ENCODE data around the gene PXMP2.
"Not testable (repeated sequence)": the region's sequence is repeated elsewhere in the genome, so short reads cannot be mapped to it uniquely, and the experiment has no call there.

Gene PXMP2

GRCh38 chr12:132660996-132661395 is 26.4 kb upstream of the PXMP2 start:
- DNase-seq = no peak

DNA sequence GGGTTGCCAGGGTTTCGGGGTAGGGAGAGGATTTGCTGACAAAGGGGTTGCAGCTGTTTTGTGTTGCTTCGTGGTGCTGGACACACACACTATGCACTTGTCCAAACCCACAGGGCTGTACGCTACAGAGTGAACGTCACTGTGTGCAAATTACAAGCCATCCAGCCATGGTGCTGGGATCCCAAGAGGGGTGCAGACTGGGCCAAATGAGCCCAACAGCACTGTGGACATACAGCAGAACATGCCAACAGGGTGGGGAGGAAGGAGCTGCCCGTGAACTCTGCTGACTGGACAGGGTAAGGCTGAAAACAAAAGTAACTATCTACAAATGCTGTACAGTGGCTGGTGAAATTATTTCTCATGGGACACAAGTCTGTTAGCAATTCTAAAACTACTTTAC is 25.4 kb upstream of the PXMP2 start:
- no peak for DNase-seq

- no peak for DNase-seq
Measured at GRCh38 chr12:132662901-132663755, 24.3 kb upstream of the PXMP2 start.

GRCh38 chr12:132664206-132665148 is 22.9 kb upstream of the PXMP2 start:
- DNase-seq = no peak

DNA sequence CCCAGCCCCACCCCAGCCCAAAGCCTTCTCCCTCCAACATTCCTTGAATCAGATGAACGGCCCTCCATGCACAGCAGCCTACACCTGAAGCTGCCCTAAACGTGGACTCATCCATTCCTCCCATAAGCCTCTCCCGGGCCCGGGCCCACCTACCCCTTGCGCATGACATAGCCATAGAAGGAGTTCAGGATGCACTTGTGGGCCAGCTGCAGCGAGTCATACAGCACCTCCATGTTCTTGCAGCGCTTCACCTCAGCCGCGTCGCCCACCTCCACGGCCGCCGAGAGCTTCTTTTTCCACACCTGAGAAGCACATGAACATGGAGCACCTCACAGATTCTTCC is 22.3 kb upstream of the PXMP2 start:
- DNase-seq = no peak

DNA sequence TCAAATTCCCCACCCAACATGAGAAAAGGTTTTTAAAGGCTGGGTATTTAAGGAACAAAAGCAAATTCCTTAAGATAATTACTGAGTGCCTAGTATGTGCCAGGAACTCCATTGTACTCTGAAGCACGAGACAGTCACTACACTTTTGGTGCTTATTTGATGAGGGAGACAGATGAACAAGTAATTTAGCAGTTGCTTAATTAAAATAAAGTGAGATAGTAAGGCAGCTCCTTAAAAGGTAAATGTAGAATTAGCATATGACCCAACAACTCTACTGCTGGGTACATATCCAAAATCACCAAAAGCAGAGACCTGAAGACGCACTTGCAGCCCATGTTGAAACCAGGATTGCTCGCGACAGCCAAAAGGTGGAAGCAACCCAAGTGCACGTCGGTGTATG is 21.6 kb upstream of the PXMP2 start:
- no peak for DNase-seq

DNA sequence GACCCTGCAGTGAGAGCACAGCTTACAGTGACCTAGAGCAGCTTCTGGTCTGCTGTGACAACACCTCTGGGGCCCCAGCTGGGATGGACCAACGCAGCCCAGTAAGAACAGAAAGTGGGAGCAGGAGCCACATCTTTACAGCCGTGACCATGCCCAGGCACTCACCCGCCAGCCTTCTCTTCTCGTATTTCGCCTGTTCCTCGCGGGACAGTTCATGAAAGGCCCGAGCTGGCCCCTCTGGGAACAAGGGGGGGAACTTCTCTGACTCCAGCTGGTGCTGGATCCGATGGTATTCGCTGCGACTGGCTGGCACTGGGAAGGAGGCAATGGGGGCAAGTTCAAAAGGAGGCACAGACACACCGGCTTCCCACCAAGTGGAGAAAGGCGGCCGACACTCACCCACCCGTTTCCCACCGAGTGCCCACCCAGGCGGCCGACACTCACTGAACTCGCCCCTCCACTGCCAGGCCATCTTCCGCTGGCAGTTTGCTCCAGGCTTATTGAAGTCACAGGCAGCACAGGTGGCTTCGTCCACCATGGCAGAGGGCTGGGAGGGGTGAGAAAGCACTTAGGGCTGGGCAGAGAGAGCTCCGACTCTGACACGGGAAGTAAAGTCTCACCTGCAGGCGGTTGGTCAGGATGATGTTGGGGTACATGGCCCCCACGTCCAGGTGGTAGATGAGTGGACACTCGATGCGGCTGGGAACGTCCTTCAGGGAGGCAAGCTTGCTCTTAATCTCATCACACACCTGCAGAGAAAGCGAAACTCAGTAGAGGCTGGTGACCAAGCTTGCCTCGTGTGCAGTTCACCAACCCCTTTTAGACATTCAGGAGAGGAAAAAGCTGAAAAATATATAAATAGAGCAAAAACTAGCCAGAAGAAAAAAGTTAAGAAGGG is 18.9 kb upstream of the PXMP2 start:
- no peak for DNase-seq

DNA sequence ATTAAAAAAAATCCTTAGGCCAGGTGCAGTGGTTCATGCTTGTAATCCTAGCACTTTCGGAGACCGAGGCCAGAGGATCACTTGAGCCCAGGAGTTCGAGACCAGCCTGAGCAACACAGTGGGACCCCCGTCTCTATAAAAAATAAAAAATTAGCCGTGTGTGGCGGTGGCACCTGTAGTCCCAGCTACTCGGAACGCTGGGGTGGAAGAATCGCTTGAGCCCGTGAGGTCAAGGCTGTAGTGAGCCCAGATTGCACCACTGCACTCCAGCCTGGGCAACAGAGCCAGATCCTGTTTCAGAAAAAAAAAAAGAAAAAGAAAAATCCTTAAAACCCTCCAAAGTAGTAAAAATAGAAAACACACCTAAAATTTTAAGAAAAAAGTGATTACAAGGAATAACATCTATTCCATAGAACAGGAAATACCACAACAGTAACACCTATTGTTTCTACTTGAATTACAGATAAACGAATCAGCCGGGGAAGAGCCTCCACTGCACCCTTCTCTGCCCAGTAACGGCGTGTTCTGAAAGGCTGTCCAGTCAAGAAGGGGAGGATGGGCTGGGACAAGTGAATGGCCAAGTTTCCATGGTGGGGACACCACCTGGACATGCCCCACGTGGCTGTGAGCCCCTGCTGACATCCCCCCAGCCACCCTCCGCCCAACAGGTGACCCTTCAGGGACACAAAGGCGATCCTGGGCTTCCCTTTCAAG is 18.1 kb upstream of the PXMP2 start:
- DNase-seq = no peak

- DNase-seq = no peak
Measured at GRCh38 chr12:132672116-132672515, 15.3 kb upstream of the PXMP2 start.

- DNase-seq = no peak
Measured at GRCh38 chr12:132672678-132673077, 14.7 kb upstream of the PXMP2 start.

DNA sequence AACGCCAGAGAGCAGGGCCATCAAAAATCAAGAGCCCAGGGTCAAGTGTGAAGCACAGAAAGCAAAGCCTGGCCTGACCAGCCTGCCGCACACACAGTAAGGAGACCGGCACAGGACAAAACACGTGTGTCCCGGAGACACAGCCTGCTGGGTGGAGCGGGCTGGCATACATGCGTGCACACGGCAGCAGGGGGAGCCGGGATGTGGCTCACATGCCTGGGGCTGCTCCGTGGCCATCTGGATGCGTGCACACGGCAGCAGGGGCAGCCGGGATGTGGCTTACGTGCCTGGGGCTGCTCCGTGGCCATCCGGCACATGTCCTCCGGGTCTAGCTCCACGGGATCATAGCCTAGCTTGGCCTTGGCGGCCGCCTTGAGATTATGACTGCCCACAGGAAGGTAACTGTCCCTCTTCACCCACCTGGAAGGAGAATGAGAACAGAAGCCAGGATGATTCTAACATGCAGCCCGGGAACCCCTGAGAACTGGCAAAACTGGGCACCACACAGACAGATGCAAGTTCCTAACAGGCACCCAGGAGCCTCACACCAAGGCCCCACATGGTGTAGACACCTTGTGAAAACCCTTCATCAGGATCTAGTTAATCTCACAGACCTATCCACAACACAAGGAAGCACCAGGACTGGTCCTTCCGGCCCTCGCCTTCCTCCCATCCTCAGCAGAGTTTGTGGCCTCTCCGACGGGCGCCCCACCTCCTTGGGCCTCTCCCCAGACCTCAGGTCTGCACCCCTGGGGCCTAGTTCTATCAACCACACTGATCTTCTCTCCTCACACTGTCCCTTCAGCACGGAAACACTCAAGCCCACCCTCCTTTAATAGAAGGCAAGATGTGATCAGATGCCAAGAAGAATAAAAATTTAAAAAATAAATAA is 13.9 kb upstream of the PXMP2 start:
- no peak for DNase-seq

- no peak for DNase-seq
Measured at GRCh38 chr12:132674561-132674960, 12.8 kb upstream of the PXMP2 start.

- DNase-seq = no peak
Measured at GRCh38 chr12:132675757-132676432, 11.5 kb upstream of the PXMP2 start.

DNA sequence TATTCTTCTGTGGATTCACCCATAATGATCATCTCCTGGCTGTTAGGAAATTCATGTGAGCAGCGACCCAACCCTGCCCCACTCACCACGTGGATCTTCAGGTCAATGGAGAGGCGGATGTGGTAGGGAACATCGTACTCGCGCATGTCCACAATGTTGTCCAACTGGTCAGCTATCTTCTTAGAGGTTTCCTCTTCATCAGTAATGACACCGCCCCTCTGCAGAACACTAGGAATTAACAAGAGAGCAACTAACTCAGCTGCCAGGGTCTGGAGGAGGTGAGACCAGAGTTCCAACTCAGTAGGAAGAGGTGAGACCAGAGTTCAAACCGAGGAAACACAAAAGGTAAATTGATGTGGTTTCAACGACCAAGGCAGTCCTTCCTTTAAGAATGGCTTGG is 9.9 kb upstream of the PXMP2 start:
- no peak for DNase-seq

DNA sequence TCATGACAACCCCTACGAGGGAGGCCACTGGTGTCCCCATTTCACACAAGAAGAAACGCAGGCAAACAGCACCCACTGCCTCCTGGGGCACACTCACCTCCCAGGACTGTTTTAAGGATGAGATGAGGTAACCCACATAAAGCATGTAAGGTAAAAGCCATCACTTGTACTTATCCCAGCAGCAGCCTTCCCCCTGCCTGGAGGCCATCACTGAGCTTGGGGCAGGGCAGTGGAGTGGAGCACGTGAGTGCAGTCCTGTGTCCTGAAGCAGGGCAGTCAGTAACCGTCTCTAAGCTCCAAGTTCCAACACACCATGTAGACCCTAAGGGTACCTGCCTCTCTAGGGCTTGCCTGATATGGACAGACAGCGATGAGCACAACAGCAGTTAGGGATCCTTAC is 2.0 kb upstream of the PXMP2 start:
- no peak for DNase-seq

GRCh38 chr12:132686825-132687210 is 569 bp upstream of the PXMP2 start:
- peak; percentile 20 for DNase-seq

GRCh38 chr12:132689227-132689626 is 1.8 kb downstream of the PXMP2 start:
- no peak for DNase-seq

DNA sequence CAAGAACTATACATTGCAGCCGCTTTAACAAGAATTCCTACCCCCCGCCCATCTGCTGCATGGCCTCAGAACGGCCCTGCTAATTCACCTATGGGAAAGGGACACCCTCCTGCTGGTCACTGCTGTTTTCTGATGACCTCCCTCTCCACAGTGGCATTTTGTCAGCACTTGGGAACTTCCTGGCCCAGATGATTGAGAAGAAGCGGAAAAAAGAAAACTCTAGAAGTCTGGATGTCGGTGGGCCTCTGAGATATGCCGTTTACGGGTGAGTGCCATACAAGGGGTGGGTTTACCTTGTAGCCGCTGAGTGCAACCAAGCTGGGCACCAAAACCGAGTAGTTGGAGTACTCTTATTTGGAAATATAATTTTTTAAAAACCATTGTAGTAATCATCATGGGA is 2.7 kb downstream of the PXMP2 start:
- DNase-seq = no peak

DNA sequence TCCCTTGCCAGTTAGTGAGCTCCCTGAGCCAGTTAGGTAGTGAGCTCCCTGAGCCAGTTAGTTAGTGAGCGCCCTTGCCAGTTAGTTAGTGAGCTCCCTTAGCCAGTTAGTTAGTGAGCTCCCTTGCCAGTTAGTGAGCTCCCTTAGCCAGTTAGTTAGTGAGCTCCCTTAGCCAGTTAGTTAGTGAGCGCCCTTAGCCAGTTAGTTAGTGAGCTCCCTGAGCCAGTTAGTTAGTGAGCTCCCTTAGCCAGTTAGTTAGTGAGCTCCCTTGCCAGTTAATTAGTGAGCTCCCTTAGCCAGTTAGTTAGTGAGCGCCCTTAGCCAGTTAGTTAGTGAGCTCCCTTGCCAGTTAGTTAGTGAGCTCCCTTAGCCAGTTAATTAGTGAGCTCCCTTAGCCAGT is 4.6 kb downstream of the PXMP2 start:
- not testable (repeated sequence) for DNase-seq

- DNase-seq = not testable (repeated sequence)
Measured at GRCh38 chr12:132694888-132695287, 7.5 kb downstream of the PXMP2 start.

DNA sequence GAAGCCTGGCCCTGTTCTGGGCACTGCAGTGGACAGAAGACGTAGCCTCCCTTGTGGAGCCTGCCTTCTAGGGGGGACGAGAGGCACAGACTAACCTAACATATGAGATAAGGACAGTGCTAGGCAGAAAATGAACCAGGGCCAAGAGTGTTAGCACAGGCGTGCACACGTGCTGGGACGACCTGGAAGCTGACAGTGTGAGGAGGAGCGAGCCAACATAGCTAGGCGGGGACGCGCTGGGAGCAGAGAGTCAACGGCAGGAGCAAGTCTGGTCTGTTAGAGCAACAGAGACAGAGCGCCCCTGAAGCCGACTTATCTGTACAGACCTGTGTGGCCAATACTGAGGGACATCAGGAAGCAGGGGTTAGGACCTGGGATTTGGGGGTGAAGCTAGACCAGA is 8.0 kb downstream of the PXMP2 start:
- DNase-seq = no peak
